Hepatic stellate cell (primary cell): ENCODE data around the gene NOS1AP.

ENCODE experiments used
- DNase-seq: peaks from one replicate; pipeline ENCODE4 v3.0.0; 2011; ENCODE audit warnings: low spot score

Gene NOS1AP

DNA sequence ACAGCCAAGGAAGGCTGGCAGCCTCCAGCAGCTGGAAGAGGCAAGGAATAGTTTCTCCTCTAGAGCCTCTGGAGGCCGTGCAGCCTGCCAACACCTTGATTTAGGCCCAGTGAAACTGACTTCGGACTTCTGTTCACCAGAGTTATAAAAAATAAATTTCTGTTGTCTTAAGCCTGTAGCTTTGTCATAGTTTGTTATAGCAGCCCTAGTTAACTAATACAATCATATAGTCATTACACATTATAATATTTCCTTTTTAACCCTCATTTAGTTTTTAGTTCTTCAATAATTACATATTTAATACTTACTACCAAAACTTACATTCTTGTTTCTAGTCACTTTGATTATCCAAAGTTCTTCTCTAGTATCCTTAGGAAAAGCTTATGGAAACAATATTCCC is 20.3 kb downstream of the NOS1AP start:
- no peak for DNase-seq

DNA sequence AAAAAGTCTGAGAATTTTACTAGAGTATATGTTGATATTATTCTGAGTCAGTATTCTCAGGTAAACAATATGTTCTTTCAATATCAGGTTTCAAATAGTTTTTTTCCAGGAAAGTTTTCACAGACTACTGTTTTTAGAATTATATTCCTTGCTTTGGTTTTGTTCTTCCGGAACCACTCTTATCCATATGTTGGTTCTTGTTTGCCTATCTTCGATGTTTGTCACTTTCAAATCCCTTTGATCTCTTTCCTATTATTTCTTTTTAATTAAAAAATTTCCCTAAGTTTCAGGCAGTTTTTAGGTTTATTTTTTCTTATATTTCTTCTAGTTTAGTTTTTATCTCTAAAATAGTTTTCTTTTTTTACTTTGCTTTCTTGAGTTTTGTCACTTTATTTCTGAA is 20.9 kb downstream of the NOS1AP start:
- DNase-seq: no peak

- DNase-seq: no peak
Observed at GRCh38 chr1:162091681-162092524, 22.4 kb downstream of the NOS1AP start.

GRCh38 chr1:162093095-162093494 is 23.6 kb downstream of the NOS1AP start:
- no peak for DNase-seq

DNA sequence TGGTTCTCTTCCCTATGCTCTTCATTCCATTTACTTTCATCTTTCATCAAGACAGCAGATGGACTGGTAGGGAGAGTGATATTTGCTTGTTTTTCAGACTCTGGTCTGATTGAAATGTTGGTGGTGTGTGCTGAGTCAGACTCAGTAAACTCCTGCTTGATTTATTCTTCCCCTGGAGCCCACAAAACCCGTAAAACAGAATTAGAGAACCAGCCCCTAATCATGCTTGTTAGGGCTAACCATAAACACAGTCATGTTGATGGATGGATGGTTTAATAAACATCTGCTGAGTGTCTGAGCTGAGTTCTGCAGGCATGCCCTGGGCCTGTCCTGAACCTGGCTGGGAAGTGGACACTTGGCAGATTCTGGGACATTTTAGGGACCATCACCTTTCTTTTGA is 24.8 kb downstream of the NOS1AP start:
- no peak for DNase-seq

- no peak for DNase-seq
Observed at GRCh38 chr1:162094723-162095122, 25.2 kb downstream of the NOS1AP start.

- DNase-seq: no peak
Observed at GRCh38 chr1:162107911-162108310, 38.4 kb downstream of the NOS1AP start.

- no peak for DNase-seq
Observed at GRCh38 chr1:162108426-162108825, 38.9 kb downstream of the NOS1AP start.

GRCh38 chr1:162110910-162111309 is 41.4 kb downstream of the NOS1AP start:
- DNase-seq: no peak

DNA sequence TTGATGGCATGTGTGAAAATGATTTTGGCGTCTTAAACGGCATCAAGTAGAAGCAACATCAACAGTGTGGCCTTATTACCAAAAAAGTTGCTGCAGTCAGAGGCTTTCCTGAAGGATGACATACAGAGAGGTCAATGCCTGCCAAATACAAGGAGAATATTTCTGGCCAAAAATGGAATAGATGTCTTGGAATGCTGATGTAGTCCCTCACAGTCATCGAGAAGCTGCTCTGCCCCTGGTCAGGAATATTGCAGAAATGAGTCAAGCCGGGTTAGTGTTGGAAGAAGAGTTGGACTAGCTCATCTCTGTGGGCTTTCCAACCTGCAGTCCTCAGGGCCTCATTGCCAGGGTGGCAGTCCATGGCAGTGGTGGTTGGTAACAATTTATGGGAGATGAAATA is 42.1 kb downstream of the NOS1AP start:
- DNase-seq: no peak

- no peak for DNase-seq
Observed at GRCh38 chr1:162113419-162113818, 43.9 kb downstream of the NOS1AP start.

DNA sequence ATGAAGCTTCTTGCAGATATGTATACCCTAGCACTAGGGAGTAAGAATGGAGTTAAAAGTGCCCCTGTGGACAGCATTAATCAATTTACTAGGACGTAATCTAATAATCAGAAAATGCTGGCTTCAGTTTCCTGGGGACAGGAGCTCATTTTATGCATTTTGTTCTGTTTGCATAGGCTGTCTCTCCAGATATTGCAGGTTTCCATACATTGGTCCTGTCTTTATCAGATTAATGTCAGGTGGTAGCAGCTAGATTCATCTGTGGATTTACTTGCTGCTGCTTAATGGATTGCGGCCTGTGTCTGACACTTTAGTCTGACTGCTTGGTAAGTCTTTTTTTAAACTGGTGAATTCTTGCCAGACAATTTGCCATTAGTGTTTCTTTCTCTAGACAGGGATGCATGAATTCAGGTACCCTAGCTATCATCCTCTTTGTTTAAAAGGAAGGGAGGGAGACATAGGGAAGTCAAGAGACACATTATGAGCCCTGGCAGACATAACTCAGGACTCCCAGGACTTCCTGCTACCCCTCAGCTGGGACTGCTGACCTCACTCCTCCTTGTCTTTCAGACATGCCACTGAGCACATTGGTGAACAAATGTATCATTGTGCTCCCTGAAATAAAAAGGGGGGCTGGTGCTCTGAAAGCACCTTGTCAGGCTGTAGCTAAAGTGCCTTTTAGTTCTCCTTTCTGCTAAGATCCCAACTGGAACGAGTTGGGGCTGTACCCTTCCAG is 47.7 kb downstream of the NOS1AP start:
- no peak for DNase-seq

DNA sequence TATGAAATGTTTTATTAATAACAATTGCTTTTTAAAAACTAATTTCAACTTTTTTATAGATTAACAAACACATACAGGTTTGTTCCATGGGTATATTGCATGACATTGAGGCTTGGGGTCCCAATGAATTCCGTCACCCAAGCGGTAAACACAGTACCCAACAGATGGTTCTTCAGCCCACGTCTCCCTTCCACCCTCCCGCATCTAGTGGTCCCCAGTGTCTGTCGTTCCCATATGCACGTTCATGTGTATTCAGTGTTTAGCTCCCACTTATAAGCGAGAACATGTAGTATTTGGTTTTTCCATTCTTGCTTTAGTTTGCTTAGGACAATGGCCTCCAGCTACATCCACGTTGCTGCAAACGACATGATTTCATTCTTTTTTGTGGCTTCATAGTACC is 48.6 kb downstream of the NOS1AP start:
- no peak for DNase-seq

GRCh38 chr1:162128693-162129356 is 59.3 kb downstream of the NOS1AP start:
- no peak for DNase-seq

- DNase-seq: no peak
Observed at GRCh38 chr1:162130308-162130707, 60.8 kb downstream of the NOS1AP start.

GRCh38 chr1:162131400-162132321 is 62.2 kb downstream of the NOS1AP start:
- no peak for DNase-seq

DNA sequence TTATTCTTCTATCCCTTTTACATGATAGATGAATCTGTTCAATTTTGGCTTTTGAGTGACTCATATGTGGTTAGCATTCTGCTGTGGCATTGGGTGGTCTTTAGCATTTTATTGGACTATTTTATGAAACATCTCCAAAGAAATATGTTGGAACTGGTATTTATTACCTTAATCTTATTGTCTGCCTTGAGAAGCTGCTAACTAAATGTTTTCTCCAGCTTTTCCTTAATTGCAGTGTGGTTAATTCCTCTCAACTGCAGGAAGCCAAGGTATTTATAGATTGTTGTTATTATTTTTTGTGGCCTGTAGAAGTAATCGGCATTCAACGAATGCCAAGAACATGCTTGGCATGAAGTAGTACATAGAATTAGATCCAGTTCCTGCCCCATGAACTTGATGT is 64.1 kb downstream of the NOS1AP start:
- no peak for DNase-seq

DNA sequence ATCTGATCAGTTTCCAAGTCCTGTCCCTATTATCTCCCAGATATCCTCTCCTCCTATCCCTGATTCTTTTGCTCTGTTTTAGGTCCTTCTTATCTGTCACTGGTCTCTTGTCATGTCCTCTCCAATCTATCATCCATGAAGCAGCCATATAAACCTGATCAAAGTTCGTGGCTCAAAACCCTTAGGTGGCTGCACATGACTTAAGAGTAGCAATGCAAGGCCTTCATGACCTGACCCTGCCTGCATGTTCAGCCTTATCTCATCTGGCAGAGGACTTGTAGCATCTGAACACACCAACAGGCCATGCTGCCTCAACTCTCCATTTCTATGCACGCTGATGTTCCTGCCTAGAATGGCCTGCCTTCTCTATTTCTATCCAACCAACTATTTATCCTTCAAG is 65.2 kb downstream of the NOS1AP start:
- no peak for DNase-seq

DNA sequence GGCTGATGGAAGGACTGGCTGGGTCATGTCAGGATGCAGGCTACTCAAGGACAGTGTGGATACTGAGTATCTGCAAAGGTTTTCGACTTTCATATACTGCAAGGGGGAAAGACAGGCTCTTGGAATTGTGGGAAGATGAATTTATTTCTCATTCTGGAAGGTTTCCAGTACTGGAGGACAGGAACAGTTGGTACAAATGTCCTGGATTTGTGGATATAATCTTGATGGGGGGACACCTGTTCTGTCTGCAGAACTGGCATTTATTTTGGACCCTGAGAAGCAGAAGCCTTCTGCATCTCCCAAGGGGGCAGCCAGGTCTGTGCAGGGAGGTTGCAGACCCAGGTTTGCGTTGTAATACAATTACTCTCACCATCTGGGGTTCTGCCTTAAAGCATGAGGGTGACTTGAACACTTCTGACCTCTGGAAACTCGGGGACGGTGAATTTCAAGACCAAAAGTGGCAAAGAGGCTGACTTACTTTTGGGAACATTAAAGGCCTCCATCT is 65.8 kb downstream of the NOS1AP start:
- DNase-seq: no peak

- peak; percentile 46 for DNase-seq
Observed at GRCh38 chr1:162136760-162137159, 67.3 kb downstream of the NOS1AP start.

- DNase-seq: no peak
Observed at GRCh38 chr1:162137179-162137960, 67.9 kb downstream of the NOS1AP start.
